ENCODE results near the gene RMI2. TPM values are rescaled to one million over a fixed set of nuclear protein-coding genes. Genes with fewer than 3 reads are reported as not detected.

The RMI2 gene
- total and polyA plus RNA-seq, 2 of the 8 experiments (the other 6 are each of a cell fraction or from before 2014, with no cell fraction given): 58.2 to 96.0 TPM

GRCh38 chr16:11345040-11345862 lies at the start of gene RMI2 (continued):
- peak; percentile 92 for TF ChIP-seq MAX (IDR thresholded peaks at IDR 0.05)
- no peak for TF ChIP-seq SP4 (IDR thresholded peaks at IDR 0.05; ENCODE audit: low read length)
- TF ChIP-seq SP2 (IDR thresholded peaks at IDR 0.05; ENCODE audit: low read length): peak; percentile 49
- TF ChIP-seq RBBP5 (IDR thresholded peaks at IDR 0.05; ENCODE audit: borderline replicate concordance, low read depth, low read length): no peak
- no peak for TF ChIP-seq NRF1 (IDR thresholded peaks at IDR 0.05; ENCODE audit: low read depth, low read length)
- TF ChIP-seq TEAD4 (IDR thresholded peaks at IDR 0.05; ENCODE audit: low read depth, low read length): no peak
- TF ChIP-seq TBP (IDR thresholded peaks at IDR 0.05; ENCODE audit: low read depth, low read length): peak; percentile 72
- TF ChIP-seq CREB1 (IDR thresholded peaks at IDR 0.05): peak; percentile 46; the same call in 1 of the 2 replicates
- no peak for TF ChIP-seq ATF3 (IDR thresholded peaks at IDR 0.05; ENCODE audit: insufficient read depth, low read depth, low read length)
- TF ChIP-seq KDM5A (IDR thresholded peaks at IDR 0.05; ENCODE audit: low read length): no peak
- TF ChIP-seq CEBPB (IDR thresholded peaks at IDR 0.05; ENCODE audit: low read depth, low read length): no peak
- peak; percentile 79 for TF ChIP-seq PHF8 (conservative IDR thresholded peaks at IDR 0.05; ENCODE audit: low read depth, low read length)
- no peak for TF ChIP-seq SIX5 (IDR thresholded peaks at IDR 0.05; ENCODE audit: low read depth, low read length)
- peak; percentile 74 for TF ChIP-seq CHD2 (IDR thresholded peaks at IDR 0.05; ENCODE audit: low read length)
- peak; percentile 75 for TF ChIP-seq TAF7 (optimal IDR thresholded peaks at IDR 0.05; ENCODE audit: borderline replicate concordance, low read depth, low read length)
- TF ChIP-seq RAD21 (IDR thresholded peaks at IDR 0.05 in 1 of 2, conservative IDR thresholded peaks at IDR 0.05 in 1 of 2; ENCODE audit: low read depth in 2 of 2, low read length in 2 of 2): no peak
- TF ChIP-seq HDAC2 (IDR thresholded peaks at IDR 0.05; ENCODE audit: borderline replicate concordance in 1 of 2, low read depth in 2 of 2, low read length in 2 of 2): no peak
- no peak for TF ChIP-seq BACH1 (IDR thresholded peaks at IDR 0.05; ENCODE audit: low read length)
- no peak for TF ChIP-seq KDM1A (IDR thresholded peaks at IDR 0.05; ENCODE audit: borderline replicate concordance, low read length)
- no peak for TF ChIP-seq RXRA (IDR thresholded peaks at IDR 0.05; ENCODE audit: insufficient read depth, low read depth, low read length)
